A673 (cell line): Measurements from ENCODE around the gene CCND2.
A peak's percentile ranks its signal among the peaks of the same experiment; 100 is the strongest.

Experiments
- EZH2 ChIP-seq: fragments of 200-600 bp; sonication (generic); IDR thresholded peaks from 2 replicates; pipeline ENCODE4 v1.6.1; 2017; ENCODE audit warnings: borderline replicate concordance, low read depth, mild to moderate bottlenecking, mixed read lengths, antibody characterized with exemption, low read length; ENCODE audit not compliant: poor library complexity, severe bottlenecking
- TF ChIP-seq, protein P1 (sequence below): fragments of 300-800, 200-600 bp; sonication (generic); conservative IDR thresholded peaks from 2 replicates; pipeline ENCODE4 v1.5.1; 2017; ENCODE audit warnings: low read depth, mild to moderate bottlenecking, antibody characterized with exemption, low read length, moderate library complexity, mixed read lengths

DNA sequence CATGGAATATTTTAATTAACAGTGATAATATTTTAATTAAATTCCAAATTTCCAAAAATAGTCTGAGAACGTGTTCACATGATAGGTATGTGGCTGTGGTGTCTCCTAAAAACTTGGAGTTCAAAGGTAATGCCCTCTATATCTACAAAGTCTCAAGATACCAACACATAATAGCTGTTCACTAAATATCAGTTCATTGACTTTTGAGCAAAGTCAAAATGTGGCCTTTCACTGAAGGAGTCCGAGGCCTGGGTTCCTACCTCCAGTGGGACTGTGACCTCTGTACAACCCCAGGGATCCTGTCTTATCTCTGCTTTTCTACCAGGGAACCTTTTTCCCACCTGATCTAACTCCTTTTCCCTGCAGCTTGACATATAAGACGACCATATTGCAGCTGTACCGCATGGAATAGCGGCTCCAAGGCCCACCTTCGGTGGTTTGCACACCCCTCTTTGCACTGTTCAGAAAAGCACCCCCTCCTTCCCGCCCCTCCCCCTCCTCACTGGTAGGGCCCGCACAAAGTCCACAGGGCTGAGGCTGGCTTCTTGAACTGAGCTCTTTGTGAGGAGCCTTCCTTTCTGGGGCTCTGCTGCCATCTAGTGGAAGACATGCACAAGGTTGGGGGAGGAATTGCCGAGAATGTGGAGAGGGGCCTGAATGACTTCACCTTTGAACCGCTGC is 3.1 kb downstream of the CCND2 start:
- TF ChIP-seq, protein P1, sequence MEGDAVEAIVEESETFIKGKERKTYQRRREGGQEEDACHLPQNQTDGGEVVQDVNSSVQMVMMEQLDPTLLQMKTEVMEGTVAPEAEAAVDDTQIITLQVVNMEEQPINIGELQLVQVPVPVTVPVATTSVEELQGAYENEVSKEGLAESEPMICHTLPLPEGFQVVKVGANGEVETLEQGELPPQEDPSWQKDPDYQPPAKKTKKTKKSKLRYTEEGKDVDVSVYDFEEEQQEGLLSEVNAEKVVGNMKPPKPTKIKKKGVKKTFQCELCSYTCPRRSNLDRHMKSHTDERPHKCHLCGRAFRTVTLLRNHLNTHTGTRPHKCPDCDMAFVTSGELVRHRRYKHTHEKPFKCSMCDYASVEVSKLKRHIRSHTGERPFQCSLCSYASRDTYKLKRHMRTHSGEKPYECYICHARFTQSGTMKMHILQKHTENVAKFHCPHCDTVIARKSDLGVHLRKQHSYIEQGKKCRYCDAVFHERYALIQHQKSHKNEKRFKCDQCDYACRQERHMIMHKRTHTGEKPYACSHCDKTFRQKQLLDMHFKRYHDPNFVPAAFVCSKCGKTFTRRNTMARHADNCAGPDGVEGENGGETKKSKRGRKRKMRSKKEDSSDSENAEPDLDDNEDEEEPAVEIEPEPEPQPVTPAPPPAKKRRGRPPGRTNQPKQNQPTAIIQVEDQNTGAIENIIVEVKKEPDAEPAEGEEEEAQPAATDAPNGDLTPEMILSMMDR: peak; percentile 90
- peak; percentile 41 for TF ChIP-seq EZH2
